HG02943 (cell line): ENCODE data around the gene NAT8.
"Not testable (repeated sequence)": the region's sequence is repeated elsewhere in the genome, so short reads cannot be mapped to it uniquely, and the experiment has no call there.

Experiments used
- ATAC-seq: cut with Tn5 transposase; IDR thresholded peaks from one replicate; pipeline ENCODE4 v1.9.1; 2021; ENCODE audit warnings: mild to moderate bottlenecking, low read depth, moderate library complexity; ENCODE audit not compliant: unreplicated experiment

The NAT8 gene

DNA sequence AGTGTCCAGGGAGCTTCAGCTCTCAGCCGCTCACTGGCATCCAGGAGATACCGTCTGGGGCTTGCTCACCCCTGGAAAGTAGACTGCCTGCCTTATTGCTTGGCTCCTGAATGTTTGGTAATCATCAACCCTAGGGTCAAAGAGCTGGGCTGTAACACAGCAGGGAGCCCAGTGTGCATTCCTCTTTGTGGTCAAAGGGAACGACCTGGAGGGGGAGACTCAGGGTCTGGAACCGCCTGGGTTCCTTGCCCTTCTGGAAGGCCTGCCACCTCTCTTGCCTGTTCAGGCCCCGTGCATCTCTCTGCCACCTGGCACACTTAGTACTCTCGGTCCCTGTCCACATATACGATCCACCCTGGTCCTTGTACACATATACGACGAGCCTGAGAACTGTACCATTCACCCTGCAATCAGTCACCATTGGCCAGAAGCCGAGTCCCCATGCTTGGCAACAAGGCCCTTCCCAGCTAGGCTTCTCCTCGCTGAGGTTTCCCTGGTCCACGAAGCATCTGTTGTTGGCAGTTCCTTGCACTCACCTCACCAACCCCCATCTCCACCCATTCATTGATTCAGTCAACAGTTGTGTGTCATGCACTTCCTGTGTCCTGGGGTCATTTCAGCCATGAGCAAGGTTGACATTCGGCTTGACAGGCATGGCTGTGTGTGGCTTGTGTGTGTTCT lies at the start of gene NAT8:
TSS of gene NAT8 (minus strand) at position 85 of the 681 bp plus-strand sequence. CDS start 794 bp downstream, outside the sequence.
- ATAC-seq: no peak

GRCh38 chr2:73690372-73691088 lies 48.3 kb upstream of the NAT8 start:
- ATAC-seq: not testable (repeated sequence)

DNA sequence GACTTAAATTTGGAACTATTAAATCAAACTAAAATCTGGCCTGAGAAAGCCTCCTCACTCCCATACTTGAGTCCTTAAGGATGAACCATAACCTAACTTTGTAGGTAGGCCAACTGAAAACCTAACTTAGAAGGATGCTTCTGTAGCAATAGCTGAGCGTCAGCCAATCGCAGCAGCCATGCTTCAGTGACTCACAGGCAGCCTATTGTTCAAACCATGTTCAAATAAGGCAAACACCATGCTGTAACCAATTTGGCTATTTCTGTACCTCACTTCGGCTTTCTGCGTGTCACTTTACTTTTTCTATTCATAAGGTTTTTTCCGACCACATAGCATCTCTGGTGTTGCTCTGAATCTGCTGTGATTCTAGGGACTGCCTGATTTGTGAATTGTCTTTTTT lies 46.3 kb upstream of the NAT8 start:
- ATAC-seq: not testable (repeated sequence)

- no peak for ATAC-seq
Observed at GRCh38 chr2:73685764-73686438, 43.7 kb upstream of the NAT8 start.

DNA sequence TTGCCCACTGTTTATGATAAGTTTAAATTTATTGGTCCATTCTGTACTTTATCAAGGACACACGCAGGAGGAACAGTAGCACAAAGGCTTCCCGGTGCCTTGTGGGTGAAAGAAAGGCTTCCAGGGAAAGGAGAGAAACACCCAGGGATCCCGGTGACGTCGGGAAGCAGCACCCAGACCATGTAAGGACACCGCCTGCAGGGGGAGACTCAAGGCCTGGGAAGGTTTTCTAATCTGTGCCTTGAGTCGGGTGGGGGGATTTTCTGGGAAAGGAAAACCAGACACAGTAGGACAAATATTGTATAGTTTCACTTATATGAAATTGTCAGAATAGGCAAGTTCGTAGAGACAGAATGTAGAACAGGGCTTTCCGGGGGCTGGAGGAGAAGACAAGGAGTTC lies 42.7 kb upstream of the NAT8 start:
- not testable (repeated sequence) for ATAC-seq

GRCh38 chr2:73684325-73684724 lies 42.1 kb upstream of the NAT8 start:
- not testable (repeated sequence) for ATAC-seq

GRCh38 chr2:73679951-73680571 lies 37.8 kb upstream of the NAT8 start:
- not testable (repeated sequence) for ATAC-seq

- ATAC-seq: not testable (repeated sequence)
Observed at GRCh38 chr2:73679237-73679636, 37.0 kb upstream of the NAT8 start.

GRCh38 chr2:73678008-73678407 lies 35.8 kb upstream of the NAT8 start:
- ATAC-seq: not testable (repeated sequence)

DNA sequence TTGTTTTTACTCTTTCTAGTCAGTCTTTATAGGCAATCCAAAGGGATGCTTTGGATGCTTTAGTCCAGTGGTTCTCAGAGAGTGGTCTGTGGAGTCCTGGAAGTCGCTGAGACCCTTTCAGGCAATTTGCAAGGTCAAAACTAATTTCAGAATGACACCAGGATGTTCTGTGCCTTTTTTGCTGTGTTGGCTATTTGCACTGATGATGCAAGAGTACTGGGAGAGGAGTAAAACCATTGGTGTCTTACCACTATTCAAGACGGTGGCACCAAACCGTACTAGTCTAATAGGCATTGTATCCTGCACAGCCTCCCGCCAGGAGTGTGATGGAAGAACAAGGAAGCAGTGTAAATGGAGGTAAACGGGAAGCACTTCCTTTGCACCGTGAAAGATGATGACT lies 34.0 kb upstream of the NAT8 start:
- not testable (repeated sequence) for ATAC-seq

GRCh38 chr2:73674696-73675157 lies 32.5 kb upstream of the NAT8 start:
- ATAC-seq: not testable (repeated sequence)

DNA sequence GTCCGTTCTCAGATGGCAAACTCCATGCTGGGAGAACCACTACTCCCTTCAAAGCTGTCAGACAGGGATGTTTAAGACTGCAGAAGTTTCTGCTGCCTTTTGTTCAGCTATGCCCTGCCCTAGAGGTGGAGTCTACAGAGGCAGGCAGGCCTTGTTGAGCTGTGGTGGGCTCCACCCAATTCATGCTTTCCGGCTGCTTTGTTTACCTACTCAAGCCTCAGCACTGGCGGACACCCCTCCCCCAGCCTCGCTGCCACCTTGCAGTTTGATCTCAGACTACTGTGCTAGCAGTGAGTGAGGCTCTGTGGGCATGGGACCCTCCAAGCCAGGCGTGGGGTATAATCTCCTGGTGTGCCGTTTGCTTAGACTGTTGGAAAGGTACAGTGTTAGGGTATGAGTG lies 27.8 kb upstream of the NAT8 start:
- ATAC-seq: not testable (repeated sequence)

GRCh38 chr2:73667239-73667638 lies 25.0 kb upstream of the NAT8 start:
- not testable (repeated sequence) for ATAC-seq

DNA sequence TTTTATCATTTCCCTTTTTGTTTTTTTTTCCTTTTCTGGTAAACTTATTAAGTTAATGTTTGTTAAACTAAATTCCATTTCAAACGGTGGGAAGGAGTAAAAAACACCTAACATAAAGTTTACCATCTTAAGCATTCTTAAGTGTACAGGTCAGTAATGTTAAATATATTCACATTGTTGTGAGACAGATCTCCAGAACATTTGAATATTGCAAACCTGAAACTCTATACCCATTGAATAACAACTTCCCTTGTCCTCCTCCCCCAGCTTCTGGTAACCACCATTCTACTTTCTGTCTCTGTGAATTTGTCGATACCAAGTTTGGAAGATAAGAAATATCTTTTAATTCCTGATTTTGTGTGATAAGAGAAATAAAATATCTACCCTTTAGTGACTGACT lies 12.0 kb upstream of the NAT8 start:
- no peak for ATAC-seq

DNA sequence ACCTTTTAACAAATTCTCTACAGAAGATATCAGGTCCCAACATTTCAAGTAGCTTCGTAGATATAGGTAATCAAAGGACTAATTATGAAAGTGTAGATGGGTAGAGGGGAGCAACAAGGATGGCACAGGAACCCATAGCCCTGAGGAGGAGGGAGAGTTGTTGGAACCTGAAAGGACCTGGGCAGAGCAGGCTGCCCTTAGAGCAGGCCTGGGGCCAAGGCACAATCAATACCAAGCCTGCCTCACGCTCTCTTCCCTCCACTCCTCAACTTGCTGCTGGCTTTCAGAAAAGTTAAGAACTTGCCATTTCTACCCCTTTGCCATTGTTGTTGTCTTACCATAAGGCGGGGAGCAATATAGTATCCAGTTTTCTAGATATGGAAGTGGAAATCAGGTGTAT lies 10.1 kb upstream of the NAT8 start:
- ATAC-seq: no peak

GRCh38 chr2:73651591-73652230 lies 9.5 kb upstream of the NAT8 start:
- no peak for ATAC-seq

DNA sequence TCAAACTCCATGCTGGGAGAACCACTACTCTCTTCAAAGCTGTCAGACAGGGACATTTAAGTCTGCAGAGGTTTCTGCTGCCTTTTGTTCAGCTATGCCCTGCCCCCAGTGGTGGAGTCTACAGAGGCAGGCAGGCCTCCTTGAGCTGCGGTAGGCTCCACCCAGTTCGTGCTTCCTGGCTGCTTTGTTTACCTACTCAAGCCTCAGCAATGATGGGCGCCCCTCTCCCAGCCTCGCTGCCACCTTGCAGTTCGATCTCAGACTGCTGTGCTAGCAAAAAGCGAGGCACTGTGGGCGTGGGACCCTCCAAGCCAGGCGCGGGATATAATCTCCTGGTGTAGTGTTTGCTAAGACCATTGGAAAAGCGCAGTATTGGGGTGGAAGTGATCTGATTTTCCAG lies 5.5 kb upstream of the NAT8 start:
- ATAC-seq: not testable (repeated sequence)

DNA sequence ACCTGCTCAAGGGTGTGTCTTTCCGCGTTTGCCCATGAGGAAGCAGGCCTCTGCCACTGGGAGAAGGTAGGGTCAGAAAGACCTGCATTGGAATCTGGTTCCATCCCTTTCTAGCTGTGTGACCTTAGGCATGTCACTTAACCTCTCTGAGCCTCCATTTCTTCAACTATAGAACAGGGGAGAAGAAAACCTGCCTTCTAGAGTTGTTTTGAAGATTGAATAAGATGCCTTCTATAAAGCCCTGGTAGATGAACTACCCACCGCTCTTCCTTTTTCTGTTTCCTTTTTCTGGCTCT lies 507 bp downstream of the NAT8 start:
- ATAC-seq: no peak

DNA sequence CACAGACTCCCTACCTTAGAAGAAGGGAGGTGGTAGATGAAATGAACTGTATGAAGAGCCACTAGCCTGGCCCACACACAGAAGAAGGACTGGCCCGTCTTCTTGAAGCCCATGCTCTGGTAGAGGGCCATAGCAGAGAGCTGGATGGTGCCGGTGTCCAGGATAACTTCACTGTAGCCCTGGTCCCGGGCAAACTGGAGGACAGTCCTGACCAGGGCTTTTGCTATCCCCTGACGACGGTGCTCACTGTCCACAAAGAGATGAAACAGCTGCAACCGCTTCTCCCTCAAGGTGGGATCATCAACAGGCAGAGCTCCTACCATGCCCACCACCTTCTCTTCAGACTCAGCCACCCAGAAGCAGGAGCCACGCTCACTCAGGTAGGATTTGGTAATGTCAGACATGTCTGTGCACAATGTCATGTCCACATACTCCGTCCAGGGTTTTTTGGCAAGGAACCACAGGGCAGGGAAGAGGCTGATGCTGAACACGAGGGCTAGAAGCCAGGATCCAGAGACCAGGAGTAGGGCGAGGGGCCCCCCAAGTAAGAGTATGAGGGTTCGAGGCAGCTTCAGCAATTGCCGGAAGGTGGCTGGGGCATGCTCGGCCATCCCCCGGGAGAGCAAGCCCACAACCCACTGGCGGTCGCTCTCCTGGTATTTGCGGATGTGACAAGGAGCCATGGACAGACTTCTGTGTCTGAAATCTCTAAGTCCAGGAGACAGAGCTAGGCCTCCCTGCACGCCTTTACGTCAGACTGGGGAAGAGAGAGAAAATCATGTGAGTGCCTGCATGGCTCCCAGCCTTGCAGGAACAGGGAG lies 1.1 kb downstream of the NAT8 start:
- ATAC-seq: no peak

GRCh38 chr2:73640511-73640911 lies 1.7 kb downstream of the NAT8 start:
- no peak for ATAC-seq
